HepG2 (cell line): ENCODE data around the gene NAA38. TPM values are rescaled to one million over a fixed set of nuclear protein-coding genes. Genes with fewer than 3 reads are reported as not detected.

Experiments
- FOXO1 ChIP-seq: sonication (generic); formaldehyde crosslinking; IDR thresholded peaks from 2 replicates; pipeline ENCODE4 v1.4.0; 2020; ENCODE audit warnings: missing genetic modification reagents
- MAX ChIP-seq: IDR thresholded peaks from 2 replicates; pipeline ENCODE4 v1.6.1; 2012; ENCODE audit warnings: inconsistent platforms
- NBN ChIP-seq: fragments of 450-650 bp; conservative IDR thresholded peaks from 2 replicates; pipeline ENCODE4 v1.6.1; 2017
- PAWR ChIP-seq: sonication (generic); formaldehyde crosslinking; IDR thresholded peaks from 2 replicates; pipeline ENCODE4 v1.4.0; 2020; ENCODE audit warnings: missing genetic modification reagents, mild to moderate bottlenecking, borderline replicate concordance
- TEAD3 ChIP-seq: optimal IDR thresholded peaks from 2 replicates; pipeline ENCODE3; 2016; ENCODE audit warnings: borderline replicate concordance
- TRIM24 ChIP-seq: sonication (generic); formaldehyde crosslinking; IDR thresholded peaks from 2 replicates; pipeline ENCODE4 v1.8.0; 2022; ENCODE audit warnings: mild to moderate bottlenecking, missing genetic modification reagents
- TSC22D2 ChIP-seq: sonication (generic); formaldehyde crosslinking; IDR thresholded peaks from 2 replicates; pipeline ENCODE4 v1.5.1; 2020; ENCODE audit warnings: missing genetic modification reagents, mild to moderate bottlenecking, borderline replicate concordance
- ZBTB10 ChIP-seq: sonication (generic); formaldehyde crosslinking; IDR thresholded peaks from 2 replicates; pipeline ENCODE4 v1.4.0; 2020; ENCODE audit warnings: missing genetic modification reagents, borderline replicate concordance
- ZBTB4 ChIP-seq: sonication (generic); formaldehyde crosslinking; IDR thresholded peaks from 2 replicates; pipeline ENCODE4 v1.4.0; 2020; ENCODE audit warnings: missing genetic modification reagents, mild to moderate bottlenecking, borderline replicate concordance
- ZFP91 ChIP-seq: sonication (generic); formaldehyde crosslinking; IDR thresholded peaks from 2 replicates; pipeline ENCODE4 v1.9.0; 2022; ENCODE audit warnings: missing genetic modification reagents, mild to moderate bottlenecking, borderline replicate concordance
- ZNF343 ChIP-seq: sonication (generic); formaldehyde crosslinking; IDR thresholded peaks from 2 replicates; pipeline ENCODE4 v1.4.0; 2020; ENCODE audit warnings: mild to moderate bottlenecking, missing genetic modification reagents
- ZNF839 ChIP-seq: sonication (generic); formaldehyde crosslinking; IDR thresholded peaks from 2 replicates; pipeline ENCODE4 v1.4.0; 2020; ENCODE audit warnings: missing genetic modification reagents, mild to moderate bottlenecking, borderline replicate concordance
- polyA plus RNA-seq, 8 experiments: library from polyadenylated mRNA; depleted of rRNA in 3 of 8; stranded (reverse) in 7 of 8; unstranded in 1 of 8; fragments of >200 nt; fragmentation: Illumina TruSeq in 4 of 8; extraction: Trizol in 4 of 8; gene quantifications; 2 replicates each; pipeline versions ENCODE4 v1.2.1 to v1.2.3, GENCODE V29; 2011 to 2016; ENCODE audit warnings: low read depth in 4 of 8, missing spikeins in 1 of 8, mixed read lengths in 1 of 8; ENCODE audit not compliant: insufficient read depth in 1 of 8
- total RNA-seq, 5 experiments: library from RNA; depleted of rRNA; stranded (reverse); fragments of >200 nt; fragmentation: Illumina TruSeq; extraction: Trizol; gene quantifications; 2 replicates each; pipeline ENCODE4 v1.2.3, GENCODE V29; 2016; ENCODE audit warnings: low read depth in 1 of 5
- TF ChIP-seq, protein P1 (sequence below): IDR thresholded peaks from 2 replicates; pipeline ENCODE4 v1.6.1; 2016; ENCODE audit warnings: mild to moderate bottlenecking

NAA38 gene
- total and polyA plus RNA-seq, 2 of the 13 experiments (the other 11 are each of a cell fraction or from before 2014, with no cell fraction given) = 46.9 to 91.6 TPM

- TF ChIP-seq TRIM24 = no peak
- 0 out of 2 replicates have a peak, but pooled peaks have one; percentile 58 for TF ChIP-seq ZNF839
- TF ChIP-seq ZBTB10 (CRISPR knock-in tag) = no peak
- TF ChIP-seq ZFP91 = peak; percentile 39; the same call in 1 of the 2 replicates
- TF ChIP-seq NBN = no peak
- TF ChIP-seq ZBTB4 (CRISPR knock-in tag) = 0 out of 2 replicates have a peak, but pooled peaks have one; percentile 10
- TF ChIP-seq ZNF343 = no peak
- no peak for TF ChIP-seq FOXO1 (CRISPR knock-in tag)
- peak; percentile 15 for TF ChIP-seq TEAD3 (CRISPR knock-in tag)
- TF ChIP-seq TSC22D2 (CRISPR knock-in tag) = 0 out of 2 replicates have a peak, but pooled peaks have one; percentile 16
- TF ChIP-seq, protein P1, sequence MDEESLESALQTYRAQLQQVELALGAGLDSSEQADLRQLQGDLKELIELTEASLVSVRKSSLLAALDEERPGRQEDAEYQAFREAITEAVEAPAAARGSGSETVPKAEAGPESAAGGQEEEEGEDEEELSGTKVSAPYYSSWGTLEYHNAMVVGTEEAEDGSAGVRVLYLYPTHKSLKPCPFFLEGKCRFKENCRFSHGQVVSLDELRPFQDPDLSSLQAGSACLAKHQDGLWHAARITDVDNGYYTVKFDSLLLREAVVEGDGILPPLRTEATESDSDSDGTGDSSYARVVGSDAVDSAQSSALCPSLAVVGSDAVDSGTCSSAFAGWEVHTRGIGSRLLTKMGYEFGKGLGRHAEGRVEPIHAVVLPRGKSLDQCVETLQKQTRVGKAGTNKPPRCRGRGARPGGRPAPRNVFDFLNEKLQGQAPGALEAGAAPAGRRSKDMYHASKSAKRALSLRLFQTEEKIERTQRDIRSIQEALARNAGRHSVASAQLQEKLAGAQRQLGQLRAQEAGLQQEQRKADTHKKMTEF = peak; percentile 16; the same call in 1 of the 2 replicates
- no peak for TF ChIP-seq PAWR (CRISPR knock-in tag)
- TF ChIP-seq MAX = no peak
Measured at GRCh38 chr17:7888184-7888920, 31.0 kb upstream of the NAA38 start, which contains the start of gene CHD3 (continued).
